ENCODE data around the gene NANOS2. TPM values are rescaled to one million over a fixed set of nuclear protein-coding genes. Genes with fewer than 3 reads are reported as not detected.
"Not testable (repeated sequence)": the region's sequence is repeated elsewhere in the genome, so short reads cannot be mapped to it uniquely, and the experiment has no call there.

Gene NANOS2
- polyA plus RNA-seq, 1 donor, result not detected

GRCh38 chr19:45873219-45873772 is 41.3 kb downstream of the NANOS2 start:
- no peak for DNase-seq

DNA sequence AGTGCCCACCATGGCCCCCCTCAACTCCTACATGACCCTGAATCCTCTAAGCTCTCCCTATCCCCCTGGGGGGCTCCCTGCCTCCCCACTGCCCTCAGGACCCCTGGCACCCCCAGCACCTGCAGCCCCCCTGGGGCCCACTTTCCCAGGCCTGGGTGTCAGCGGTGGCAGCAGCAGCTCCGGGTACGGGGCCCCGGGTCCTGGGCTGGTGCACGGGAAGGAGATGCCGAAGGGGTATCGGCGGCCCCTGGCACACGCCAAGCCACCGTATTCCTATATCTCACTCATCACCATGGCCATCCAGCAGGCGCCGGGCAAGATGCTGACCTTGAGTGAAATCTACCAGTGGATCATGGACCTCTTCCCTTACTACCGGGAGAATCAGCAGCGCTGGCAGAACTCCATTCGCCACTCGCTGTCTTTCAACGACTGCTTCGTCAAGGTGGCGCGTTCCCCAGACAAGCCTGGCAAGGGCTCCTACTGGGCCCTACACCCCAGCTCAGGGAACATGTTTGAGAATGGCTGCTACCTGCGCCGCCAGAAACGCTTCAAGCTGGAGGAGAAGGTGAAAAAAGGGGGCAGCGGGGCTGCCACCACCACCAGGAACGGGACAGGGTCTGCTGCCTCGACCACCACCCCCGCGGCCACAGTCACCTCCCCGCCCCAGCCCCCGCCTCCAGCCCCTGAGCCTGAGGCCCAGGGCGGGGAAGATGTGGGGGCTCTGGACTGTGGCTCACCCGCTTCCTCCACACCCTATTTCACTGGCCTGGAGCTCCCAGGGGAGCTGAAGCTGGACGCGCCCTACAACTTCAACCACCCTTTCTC is 42.3 kb downstream of the NANOS2 start:
- no peak for DNase-seq

GRCh38 chr19:45870798-45871197 is 43.8 kb downstream of the NANOS2 start:
- DNase-seq, result no peak

- DNase-seq, result not testable (repeated sequence)
These were observed 47.3 kb downstream of the NANOS2 start for GRCh38 chr19:45867241-45867640.

DNA sequence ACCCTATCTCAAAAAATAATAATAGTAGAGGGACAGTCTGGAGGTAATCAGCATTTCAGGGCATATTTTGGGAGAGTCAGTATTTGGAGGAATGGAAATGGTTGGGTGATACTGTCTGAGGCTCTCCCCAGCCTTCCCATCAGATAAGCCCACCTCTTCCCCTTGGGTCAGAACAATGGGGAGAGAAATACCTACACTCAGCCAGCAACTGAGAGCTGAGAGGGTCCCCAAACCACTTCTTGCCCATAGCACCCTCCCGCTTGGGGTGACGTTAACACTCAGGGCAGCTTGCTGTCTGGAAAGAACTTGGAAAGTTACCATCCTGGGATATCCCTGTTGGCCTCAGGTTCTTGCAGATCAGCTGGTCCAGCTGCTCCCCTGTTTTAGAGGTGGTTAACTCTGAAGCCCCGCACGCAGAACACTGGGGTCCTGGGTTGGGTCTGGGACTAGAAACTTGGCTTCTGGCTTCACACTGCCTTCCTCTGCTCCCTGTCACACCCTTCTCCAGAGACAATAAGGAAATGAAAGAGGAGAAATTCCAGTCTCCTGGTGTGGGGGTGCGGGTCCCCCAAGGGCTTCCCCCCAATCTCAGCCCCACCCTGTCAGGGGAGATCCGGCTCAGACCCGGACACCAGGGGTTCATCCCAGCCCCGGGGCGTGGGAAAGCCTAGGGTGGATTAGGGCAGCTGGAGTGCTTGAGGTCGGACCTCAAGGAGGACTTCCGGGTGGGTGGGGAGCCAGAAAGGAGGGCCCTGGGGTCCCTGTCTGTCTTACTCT is 48.0 kb downstream of the NANOS2 start:
- no peak for DNase-seq

DNA sequence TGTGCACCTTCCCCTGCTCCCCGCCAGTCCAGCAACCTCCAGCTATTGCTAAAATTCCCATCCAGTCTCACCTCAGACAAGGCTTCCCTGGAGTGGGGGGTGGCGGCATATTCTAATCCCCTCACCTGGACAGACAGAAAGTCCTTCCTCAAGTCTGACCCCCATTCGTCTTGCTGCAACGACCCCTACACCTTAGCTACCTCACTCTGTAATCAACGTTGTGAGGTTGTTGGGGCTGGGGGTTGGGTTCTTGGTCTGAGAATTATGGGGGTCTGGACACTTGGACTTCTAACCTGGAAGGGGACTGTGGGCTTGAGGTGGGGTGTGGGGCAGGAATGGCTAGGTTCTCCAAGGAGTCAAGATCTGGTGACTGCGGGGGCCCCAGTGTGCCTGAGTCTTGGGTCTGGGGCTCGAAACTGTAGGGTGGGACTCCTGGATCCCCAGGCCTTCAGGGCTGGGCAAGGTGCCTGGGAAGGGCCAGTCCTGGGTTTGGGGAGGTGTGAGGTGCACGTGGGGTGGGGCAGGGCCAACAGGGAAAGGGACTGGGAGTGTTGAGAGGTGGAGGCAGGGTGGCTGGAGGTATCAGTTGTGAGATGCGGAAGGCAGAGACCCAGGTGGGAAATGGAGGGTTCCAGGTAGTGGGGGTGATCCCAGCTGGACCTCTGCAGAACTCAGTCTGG is 49.2 kb downstream of the NANOS2 start:
- DNase-seq, result no peak

DNA sequence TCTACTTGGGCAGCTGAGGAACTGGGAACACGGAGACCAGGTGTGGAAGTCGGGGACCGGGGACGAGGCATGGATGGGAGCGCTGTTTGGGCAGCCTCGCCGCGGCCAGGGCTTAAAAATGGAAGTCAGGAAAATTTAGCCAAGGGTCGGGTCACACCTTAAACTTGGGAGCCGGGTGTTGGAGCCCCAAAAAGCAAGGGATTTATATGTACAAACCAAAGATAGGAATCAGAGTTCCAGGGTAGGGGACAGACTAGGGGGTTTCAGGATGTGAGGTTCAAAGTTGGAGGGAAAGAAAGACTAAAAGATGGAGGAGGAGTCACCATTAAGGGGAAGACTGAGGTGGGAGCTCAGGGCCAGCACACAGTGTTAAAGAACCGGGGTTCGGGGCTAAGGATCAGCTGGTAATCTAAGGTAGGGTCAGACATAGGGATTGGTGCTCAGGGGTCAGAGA is 49.9 kb downstream of the NANOS2 start:
- DNase-seq, result no peak

GRCh38 chr19:45863840-45864628 is 50.5 kb downstream of the NANOS2 start, which contains the start of gene FOXA3:
Gene FOXA3 (plus strand): TSS chr19:45864326. CDS start chr19:45864457, 131 bp downstream.
- DNase-seq, result no peak

DNA sequence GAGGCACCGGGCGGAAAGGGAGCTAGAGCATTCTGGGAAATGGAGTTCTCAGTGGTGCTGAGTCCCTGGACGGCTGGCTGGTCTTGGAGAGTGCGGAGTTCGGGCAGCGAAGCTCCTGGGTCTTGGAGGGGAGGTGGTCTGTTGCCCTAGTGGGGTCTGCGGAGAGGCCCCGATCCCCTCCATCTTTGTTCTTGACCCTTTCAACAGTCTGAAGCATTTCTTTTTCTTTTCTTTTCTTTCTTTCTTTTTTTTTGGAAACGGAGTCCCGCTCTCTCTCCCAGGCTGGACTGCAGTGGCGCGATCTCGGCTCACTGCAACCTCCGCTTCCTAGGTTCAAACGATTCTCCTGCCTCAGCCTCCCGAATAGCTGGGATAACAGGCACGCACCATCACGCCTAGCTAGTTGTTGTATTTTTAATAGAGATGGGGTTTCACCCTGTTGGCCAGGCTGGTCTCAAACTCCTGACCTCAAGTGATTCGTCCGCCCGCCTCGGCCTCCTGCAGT is 51.2 kb downstream of the NANOS2 start:
- no peak for DNase-seq

Other genes starting within 250 kb of the NANOS2 start
- gene GIPR, start 246.6 kb downstream of the NANOS2 start, polyA plus RNA-seq (ENCODE audit: insufficient read length), result 1.7 TPM
- 238 TPM for gene SNRPD2, start 222.8 kb downstream of the NANOS2 start, polyA plus RNA-seq (ENCODE audit: insufficient read length)
- gene QPCTL, start 222.1 kb downstream of the NANOS2 start, polyA plus RNA-seq (ENCODE audit: insufficient read length), result 4.0 TPM
- 16.2 TPM for gene FBXO46, start 183.9 kb downstream of the NANOS2 start, polyA plus RNA-seq (ENCODE audit: insufficient read length)
- not detected for gene MEIOSIN, start 181.3 kb downstream of the NANOS2 start, polyA plus RNA-seq (ENCODE audit: insufficient read length)
- 32.1 TPM for gene SIX5, start 145.5 kb downstream of the NANOS2 start, polyA plus RNA-seq (ENCODE audit: insufficient read length)
- gene DMPK, start 132.3 kb downstream of the NANOS2 start, polyA plus RNA-seq (ENCODE audit: insufficient read length), result 399 TPM
- 57.6 TPM for gene DMWD, start 121.9 kb downstream of the NANOS2 start, polyA plus RNA-seq (ENCODE audit: insufficient read length)
- gene RSPH6A, start 99.5 kb downstream of the NANOS2 start, polyA plus RNA-seq (ENCODE audit: insufficient read length), result not detected
- gene SYMPK, start 51.6 kb downstream of the NANOS2 start, polyA plus RNA-seq (ENCODE audit: insufficient read length), result 40.3 TPM
- gene FOXA3, start 50.5 kb downstream of the NANOS2 start, polyA plus RNA-seq (ENCODE audit: insufficient read length), result not detected
- 20.8 TPM for gene IRF2BP1, start 28.6 kb downstream of the NANOS2 start, polyA plus RNA-seq (ENCODE audit: insufficient read length)
- 4.8 TPM for gene MYPOP, start 12.2 kb downstream of the NANOS2 start, polyA plus RNA-seq (ENCODE audit: insufficient read length)
- gene NOVA2, start 59.1 kb upstream of the NANOS2 start, polyA plus RNA-seq (ENCODE audit: insufficient read length), result 5.0 TPM
- 9.0 TPM for gene CCDC61, start 80.7 kb upstream of the NANOS2 start, polyA plus RNA-seq (ENCODE audit: insufficient read length)
- gene PGLYRP1, start 108.3 kb upstream of the NANOS2 start, polyA plus RNA-seq (ENCODE audit: insufficient read length), result 0.83 TPM
- gene IGFL4, start 126.2 kb upstream of the NANOS2 start, polyA plus RNA-seq (ENCODE audit: insufficient read length), result 5.7 TPM
- gene IGFL3, start 209.9 kb upstream of the NANOS2 start, polyA plus RNA-seq (ENCODE audit: insufficient read length), result not detected
- 0.44 TPM for gene IGFL2, start 233.5 kb upstream of the NANOS2 start, polyA plus RNA-seq (ENCODE audit: insufficient read length)